Thymus (tissue), 11 donors: ENCODE results near the gene FLT3. TPM values are rescaled to one million over a fixed set of nuclear protein-coding genes. Genes with fewer than 3 reads are reported as not detected.

ENCODE experiments used
- DNase-seq, 9 donors: peaks; one replicate each; pipeline ENCODE4 v3.0.0-alpha.2; 2013; ENCODE audit warnings: low spot score in 9 of 9, low read depth in 6 of 9, missing footprints in 1 of 9
- H3K27ac ChIP-seq, 2 donors: one replicate each; pipeline ENCODE4 v1.5.1; 2013; ENCODE audit warnings: control low read depth in 1 of 2, low read depth in 1 of 2, low read length in 1 of 2, mild to moderate bottlenecking in 1 of 2, moderate library complexity in 1 of 2
- H3K27me3 ChIP-seq, 2 donors: one replicate each; pipeline ENCODE4 v1.5.1; 2013; ENCODE audit warnings: low read length in 1 of 2; ENCODE audit not compliant: control insufficient read depth in 2 of 2, insufficient read depth in 1 of 2
- H3K36me3 ChIP-seq, 2 donors: one replicate each; pipeline ENCODE4 v1.5.1; 2013; ENCODE audit warnings: low read length in 1 of 2, mild to moderate bottlenecking in 1 of 2, moderate library complexity in 1 of 2; ENCODE audit not compliant: control insufficient read depth in 2 of 2, insufficient read depth in 2 of 2
- H3K4me1 ChIP-seq, 2 donors: one replicate each; pipeline ENCODE4 v1.5.1; 2013; ENCODE audit warnings: low read length in 2 of 2; ENCODE audit not compliant: control insufficient read depth in 2 of 2, insufficient read depth in 2 of 2
- H3K4me3 ChIP-seq, 2 donors: one replicate each; pipeline ENCODE4 v1.5.1; 2013; ENCODE audit warnings: low read length in 2 of 2, control low read depth in 1 of 2, mild to moderate bottlenecking in 1 of 2
- H3K9me3 ChIP-seq, 2 donors: one replicate each; pipeline ENCODE4 v1.5.1; 2013; ENCODE audit warnings: low read length in 1 of 2, mild to moderate bottlenecking in 1 of 2; ENCODE audit not compliant: control insufficient read depth in 2 of 2, insufficient read depth in 1 of 2
- WGBS: extraction: QIAGEN DNeasy Blood & Tissue Kit; methylation state at CpG from one replicate; pipeline ENCODE4 v1.1.7; 2013; 5-methylcytosine and 5-hydroxymethylcytosine counted together
- polyA plus RNA-seq: library from polyadenylated mRNA; stranded (reverse); fragments of 200-250 nt; gene quantifications from one replicate; pipeline ENCODE4 v1.2.3, GENCODE V29; 2013
- total RNA-seq: library from RNA; stranded (reverse); fragments of 120-200 nt; gene quantifications from one replicate; pipeline ENCODE4 v1.2.4, GENCODE V29; 2013
- donor health status: healthy.

Gene FLT3
- total and polyA plus RNA-seq, 2 donors: 8.3 to 11.6 TPM

DNA sequence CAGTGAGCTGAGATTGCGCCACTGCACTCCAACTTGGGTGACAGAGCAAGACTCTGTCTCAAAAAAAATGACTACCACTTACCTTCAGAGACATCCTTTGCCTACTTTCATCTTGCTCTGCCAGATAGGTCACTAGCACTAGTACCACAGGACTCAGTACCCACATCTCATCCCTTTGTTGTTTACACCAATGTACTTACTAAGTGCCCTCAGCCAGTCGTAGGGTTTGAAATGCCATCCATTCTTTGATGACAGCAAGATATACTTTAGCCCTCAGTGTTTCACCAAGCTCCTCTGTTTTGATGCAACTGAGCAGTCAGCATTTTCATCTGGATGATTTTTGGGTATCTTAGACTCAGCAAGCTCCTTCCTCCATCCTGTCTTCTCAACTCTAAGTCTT lies 118.0 kb downstream of the FLT3 start:
- Histone ChIP-seq H3K27ac (no peak overlapping the region), H3K4me1 (no peaks in the 10 kb centered on the region), H3K27me3 (peaks cover 48 to 82% of the 10 kb centered on the region in 2 donors), H3K36me3 (no peaks in the 10 kb centered on the region), H3K9me3 (no peaks in the 10 kb centered on the region), H3K4me3 (no peak overlapping the region)
- 94% methylated on average over 2 of the region's 2 CpGs for WGBS
- no peak for DNase-seq

DNA sequence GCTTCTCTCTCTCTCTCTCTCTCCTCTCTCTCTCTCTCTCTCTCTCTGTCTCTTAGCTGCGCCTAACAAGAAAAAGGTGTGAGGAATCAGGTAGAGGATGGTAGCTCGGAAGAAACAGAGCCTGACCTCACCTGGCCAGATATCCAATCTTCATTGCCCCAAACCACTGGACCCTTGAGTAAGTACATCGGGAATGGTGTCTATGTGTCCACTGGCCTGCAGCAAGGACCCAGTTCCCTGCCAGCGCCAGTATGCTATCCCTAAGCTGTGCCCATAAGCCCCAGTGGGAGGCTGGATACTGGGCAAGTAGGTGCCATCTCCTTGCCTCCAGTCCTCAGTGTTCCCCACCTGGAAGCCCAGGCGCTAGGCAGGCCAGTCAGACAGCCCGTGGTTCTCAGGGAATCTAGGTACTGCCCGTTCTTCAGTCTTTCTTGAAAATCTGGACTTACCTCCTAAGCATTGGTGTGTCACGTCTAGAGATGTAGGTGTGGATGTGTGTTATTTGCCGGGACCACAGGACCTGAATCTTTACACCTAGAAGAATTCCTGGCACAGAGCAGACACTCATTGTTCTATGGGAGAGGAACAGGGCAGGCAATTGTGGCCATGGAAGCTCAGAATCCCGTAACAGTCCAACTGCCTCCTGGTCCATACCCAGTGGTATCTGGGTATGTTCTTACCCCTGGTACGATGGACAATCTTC lies 119.2 kb downstream of the FLT3 start:
- H3K27me3 ChIP-seq: peaks cover 60 to 87% of the 10 kb centered on the region in 2 donors
- 66% methylated on average over 11 of the region's 11 CpGs for WGBS
- no peak for DNase-seq

DNA sequence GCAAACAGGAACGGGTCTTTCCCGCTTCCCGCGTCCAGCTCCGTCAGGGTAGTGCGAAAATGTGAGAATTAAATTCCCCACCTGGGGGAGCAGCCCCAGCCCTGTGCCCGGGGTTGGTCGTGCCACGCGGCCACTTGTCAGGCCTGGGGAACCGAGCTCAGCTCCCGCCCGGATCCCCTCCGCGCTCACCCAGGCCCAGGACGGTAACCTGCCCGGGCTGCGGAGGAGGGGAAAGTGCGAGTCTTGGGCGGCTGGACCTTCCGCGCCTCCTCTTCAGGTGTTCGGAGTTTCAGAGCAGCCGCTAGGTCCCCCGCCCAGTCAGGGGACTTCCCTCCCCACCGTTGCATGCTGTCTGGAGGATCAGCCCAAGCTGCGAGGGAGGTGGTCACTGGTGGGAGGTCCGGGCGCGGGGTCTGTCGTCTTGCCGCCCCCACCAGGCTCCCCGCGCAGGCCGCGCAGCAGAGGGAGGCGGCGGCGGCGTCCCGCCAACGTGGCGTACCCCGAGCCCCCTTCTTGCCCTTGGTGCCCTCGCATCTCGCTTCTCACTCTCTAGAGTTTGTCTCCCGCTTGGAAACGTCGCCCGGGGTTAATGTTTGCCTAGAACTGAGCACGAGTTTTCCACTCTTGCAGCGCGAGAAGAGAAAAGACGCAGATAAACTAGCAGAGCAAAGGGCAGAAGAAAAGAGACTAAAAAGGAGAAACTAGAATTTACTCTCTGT lies 119.9 kb downstream of the FLT3 start:
- no peaks in the 10 kb centered on the region for H3K36me3 ChIP-seq
- H3K4me1 ChIP-seq: no peaks in the 10 kb centered on the region
- H3K27ac ChIP-seq: no peak overlapping the region
- no peak for DNase-seq
- peaks cover 67 to 91% of the 10 kb centered on the region in 2 donors for H3K27me3 ChIP-seq
- peaks cover 0 to 2% of the 10 kb centered on the region in 2 donors for H3K9me3 ChIP-seq
- 18% methylated on average over 54 of the region's 54 CpGs for WGBS
- no peak overlapping the region for H3K4me3 ChIP-seq

More for the DNA sequence above, 119.2 kb downstream of the FLT3 start:
- Histone ChIP-seq H3K27ac (no peak overlapping the region), H3K36me3 (no peaks in the 10 kb centered on the region), H3K9me3 (no peaks in the 10 kb centered on the region), H3K4me3 (no peak overlapping the region), H3K4me1 (no peaks in the 10 kb centered on the region)

- H3K4me3 ChIP-seq: no peak overlapping the region
- peaks cover 74 to 95% of the 10 kb centered on the region in 2 donors for H3K27me3 ChIP-seq
- no peaks in the 10 kb centered on the region for H3K4me1 ChIP-seq
- WGBS: 13% methylated on average over 15 of the region's 15 CpGs
- H3K36me3 ChIP-seq: no peaks in the 10 kb centered on the region
- H3K27ac ChIP-seq: no peak overlapping the region
- peaks cover 0 to 2% of the 10 kb centered on the region in 2 donors for H3K9me3 ChIP-seq
- DNase-seq: no peak
Observed at GRCh38 chr13:27979765-27980279, 120.6 kb downstream of the FLT3 start.

DNA sequence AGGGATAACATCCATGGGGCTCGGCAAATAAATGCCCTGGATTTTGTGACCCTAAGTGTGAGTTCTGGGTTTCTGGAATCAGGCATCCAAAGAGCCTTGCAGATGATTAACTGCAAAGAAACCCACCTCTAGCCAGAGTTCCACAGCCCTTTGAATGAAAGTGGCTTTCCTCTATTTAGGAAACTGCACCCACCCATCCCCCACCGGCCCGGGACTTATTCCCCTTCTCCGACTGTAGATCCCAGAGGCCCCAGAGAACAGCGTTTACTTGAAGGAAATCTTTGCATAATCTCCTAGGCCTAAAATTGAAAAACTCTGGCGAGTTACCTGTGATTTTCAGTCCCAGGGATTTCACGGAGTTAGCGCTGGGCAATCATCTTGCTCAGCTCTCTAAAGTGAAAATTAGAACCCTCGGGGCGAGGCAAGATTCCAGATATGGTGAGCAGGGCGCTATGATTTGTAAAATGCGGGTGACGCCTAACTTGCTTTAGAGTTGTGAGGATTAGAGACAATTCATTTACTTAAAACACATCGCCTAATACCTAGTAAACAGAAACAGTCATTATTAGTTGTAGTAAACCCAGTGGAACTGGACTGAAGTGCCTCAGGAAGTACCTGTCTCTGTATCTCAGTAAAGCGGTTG lies 121.3 kb downstream of the FLT3 start:
- Histone ChIP-seq H3K4me3 (no peak overlapping the region), H3K9me3 (peaks cover 0 to 2% of the 10 kb centered on the region in 2 donors), H3K27ac (no peak overlapping the region), H3K36me3 (no peaks in the 10 kb centered on the region), H3K4me1 (no peaks in the 10 kb centered on the region), H3K27me3 (peaks cover 81 to 100% of the 10 kb centered on the region in 2 donors)
- DNase-seq: no peak
- WGBS: 17% methylated on average over 15 of the region's 15 CpGs

GRCh38 chr13:27978301-27978968 lies 121.9 kb downstream of the FLT3 start:
- no peak overlapping the region for H3K27ac ChIP-seq
- peaks cover 87 to 100% of the 10 kb centered on the region in 2 donors for H3K27me3 ChIP-seq
- no peak for DNase-seq
- WGBS: 4% methylated on average over 65 of the region's 65 CpGs
- H3K36me3 ChIP-seq: no peaks in the 10 kb centered on the region
- peaks cover 0 to 2% of the 10 kb centered on the region in 2 donors for H3K9me3 ChIP-seq
- H3K4me1 ChIP-seq: no peaks in the 10 kb centered on the region
- no peak overlapping the region for H3K4me3 ChIP-seq

- no peak for DNase-seq
- WGBS: 4% methylated on average over 80 of the region's 80 CpGs
- Histone ChIP-seq H3K27me3 (peaks cover 92 to 100% of the 10 kb centered on the region in 2 donors), H3K9me3 (peaks cover 0 to 2% of the 10 kb centered on the region in 2 donors), H3K36me3 (no peaks in the 10 kb centered on the region), H3K4me1 (no peaks in the 10 kb centered on the region), H3K27ac (no peak overlapping the region), H3K4me3 (no peak overlapping the region)
Observed at GRCh38 chr13:27977476-27978300, 122.7 kb downstream of the FLT3 start.

GRCh38 chr13:27976362-27977091 lies 123.8 kb downstream of the FLT3 start:
- Histone ChIP-seq H3K36me3 (no peaks in the 10 kb centered on the region), H3K9me3 (peaks cover 0 to 2% of the 10 kb centered on the region in 2 donors), H3K27me3 (peaks cover 97 to 100% of the 10 kb centered on the region in 2 donors), H3K27ac (no peak overlapping the region), H3K4me1 (no peaks in the 10 kb centered on the region), H3K4me3 (no peak overlapping the region)
- DNase-seq: no peak
- WGBS: 18% methylated on average over 12 of the region's 12 CpGs
